Measurements from ENCODE around the gene DCTN2.
A peak's percentile ranks its signal among the peaks of the same experiment; 100 is the strongest.
"Not testable (repeated sequence)": the region's sequence is repeated elsewhere in the genome, so short reads cannot be mapped to it uniquely, and the experiment has no call there.

Gene DCTN2

GRCh38 chr12:57527184-57527583, 19.8 kb downstream of the DCTN2 start:
- DNase-seq (ENCODE audit: low spot score), result no peak

GRCh38 chr12:57526477-57527126, 20.4 kb downstream of the DCTN2 start:
- DNase-seq (ENCODE audit: low spot score), result no peak

GRCh38 chr12:57525615-57526383, 21.2 kb downstream of the DCTN2 start:
- DNase-seq (ENCODE audit: low spot score), result no peak

- DNase-seq (ENCODE audit: low spot score), result no peak
Observed at GRCh38 chr12:57524814-57525614, 22.0 kb downstream of the DCTN2 start.

GRCh38 chr12:57523706-57524614, 23.0 kb downstream of the DCTN2 start:
- peak; percentile 9 for DNase-seq (ENCODE audit: low spot score)

- peak; percentile 36 for DNase-seq (ENCODE audit: low spot score)
Observed at GRCh38 chr12:57522887-57523705, 23.9 kb downstream of the DCTN2 start.

- DNase-seq (ENCODE audit: low spot score), result peak; percentile 91
Observed at GRCh38 chr12:57522011-57522886, 24.7 kb downstream of the DCTN2 start, which contains the start of gene MBD6. Gene MBD6, plus strand, starts transcription at chr12:57522824. Its CDS starts 1,480 bp downstream, at chr12:57524304.

- DNase-seq (ENCODE audit: low spot score), result no peak
Observed at GRCh38 chr12:57521525-57522010, 25.4 kb downstream of the DCTN2 start.

GRCh38 chr12:57520053-57520818, 26.8 kb downstream of the DCTN2 start, which contains the start of gene DDIT3:
Gene DDIT3, minus strand, starts transcription at chr12:57520514. Its CDS starts 3,108 bp downstream, at chr12:57517406.
- DNase-seq (ENCODE audit: low spot score), result peak; percentile 99

- peak; percentile 6 for DNase-seq (ENCODE audit: low spot score)
Observed at GRCh38 chr12:57519796-57520052, 27.3 kb downstream of the DCTN2 start.

- DNase-seq (ENCODE audit: low spot score), result no peak
Observed at GRCh38 chr12:57518920-57519795, 27.8 kb downstream of the DCTN2 start.

GRCh38 chr12:57518176-57518919, 28.6 kb downstream of the DCTN2 start:
- no peak for DNase-seq (ENCODE audit: low spot score)

GRCh38 chr12:57517718-57518117, 29.3 kb downstream of the DCTN2 start:
- not testable (repeated sequence) for DNase-seq (ENCODE audit: low spot score)

GRCh38 chr12:57517187-57517586, 29.8 kb downstream of the DCTN2 start:
- no peak for DNase-seq (ENCODE audit: low spot score)

GRCh38 chr12:57516617-57517153, 30.3 kb downstream of the DCTN2 start:
- no peak for DNase-seq (ENCODE audit: low spot score)

- no peak for DNase-seq (ENCODE audit: low spot score)
Observed at GRCh38 chr12:57515934-57516541, 31.0 kb downstream of the DCTN2 start.
